ENCODE results near the gene MAST4.

MAST4 gene

GRCh38 chr5:66710557-66711088 lies 114.4 kb downstream of the MAST4 start:
- DNase-seq (ENCODE audit: insufficient read length) (no peak), FAIRE-seq (no peak)
- no peak for TF ChIP-seq TAF1 (IDR thresholded peaks at IDR 0.05; ENCODE audit: borderline replicate concordance, low read depth, low read length)
- no peak for TF ChIP-seq POLR2A (IDR thresholded peaks at IDR 0.05; ENCODE audit: low read depth, low read length)
- no peak for TF ChIP-seq POLR2AphosphoS5 (IDR thresholded peaks at IDR 0.05; ENCODE audit: low read depth, low read length)

- DNase-seq (ENCODE audit: insufficient read length) (no peak), FAIRE-seq (no peak)
- TF ChIP-seq TAF1 (IDR thresholded peaks at IDR 0.05; ENCODE audit: borderline replicate concordance, low read depth, low read length): no peak
- TF ChIP-seq POLR2AphosphoS5 (IDR thresholded peaks at IDR 0.05; ENCODE audit: low read depth, low read length): no peak
- TF ChIP-seq POLR2A (IDR thresholded peaks at IDR 0.05; ENCODE audit: low read depth, low read length): no peak
Observed at GRCh38 chr5:66713998-66714397, 117.8 kb downstream of the MAST4 start.

GRCh38 chr5:66717455-66718373 lies 121.5 kb downstream of the MAST4 start:
- TF ChIP-seq POLR2AphosphoS5 (IDR thresholded peaks at IDR 0.05; ENCODE audit: low read depth, low read length) (no peak), TAF1 (IDR thresholded peaks at IDR 0.05; ENCODE audit: borderline replicate concordance, low read depth, low read length) (no peak), POLR2A (IDR thresholded peaks at IDR 0.05; ENCODE audit: low read depth, low read length) (no peak)
- DNase-seq (ENCODE audit: insufficient read length) (no peak), FAIRE-seq (no peak)

GRCh38 chr5:66718374-66719002 lies 122.3 kb downstream of the MAST4 start:
- DNase-seq (ENCODE audit: insufficient read length) (no peak), FAIRE-seq (no peak)
- no peak for TF ChIP-seq TAF1 (IDR thresholded peaks at IDR 0.05; ENCODE audit: borderline replicate concordance, low read depth, low read length)
- TF ChIP-seq POLR2AphosphoS5 (IDR thresholded peaks at IDR 0.05; ENCODE audit: low read depth, low read length): no peak
- TF ChIP-seq POLR2A (IDR thresholded peaks at IDR 0.05; ENCODE audit: low read depth, low read length): no peak

- FAIRE-seq: no peak
- DNase-seq (ENCODE audit: insufficient read length): no peak
Observed at GRCh38 chr5:66720780-66721179, 124.6 kb downstream of the MAST4 start.

GRCh38 chr5:66722686-66723085 lies 126.5 kb downstream of the MAST4 start:
- FAIRE-seq: no peak

More at GRCh38 chr5:66720780-66721179, 124.6 kb downstream of the MAST4 start:
- no peak for TF ChIP-seq POLR2A (IDR thresholded peaks at IDR 0.05; ENCODE audit: low read depth, low read length)
- no peak for TF ChIP-seq TAF1 (IDR thresholded peaks at IDR 0.05; ENCODE audit: borderline replicate concordance, low read depth, low read length)
- no peak for TF ChIP-seq POLR2AphosphoS5 (IDR thresholded peaks at IDR 0.05; ENCODE audit: low read depth, low read length)

GRCh38 chr5:66724349-66725139 lies 128.4 kb downstream of the MAST4 start:
- TF ChIP-seq TAF1 (IDR thresholded peaks at IDR 0.05; ENCODE audit: borderline replicate concordance, low read depth, low read length) (no peak), POLR2A (IDR thresholded peaks at IDR 0.05; ENCODE audit: low read depth, low read length) (no peak), POLR2AphosphoS5 (IDR thresholded peaks at IDR 0.05; ENCODE audit: low read depth, low read length) (no peak)
- DNase-seq (ENCODE audit: insufficient read length) (no peak), FAIRE-seq (no peak)

More at GRCh38 chr5:66722686-66723085, 126.5 kb downstream of the MAST4 start:
- no peak for DNase-seq (ENCODE audit: insufficient read length)
- no peak for TF ChIP-seq POLR2A (IDR thresholded peaks at IDR 0.05; ENCODE audit: low read depth, low read length)
- no peak for TF ChIP-seq POLR2AphosphoS5 (IDR thresholded peaks at IDR 0.05; ENCODE audit: low read depth, low read length)
- TF ChIP-seq TAF1 (IDR thresholded peaks at IDR 0.05; ENCODE audit: borderline replicate concordance, low read depth, low read length): no peak

GRCh38 chr5:66727630-66728029 lies 131.4 kb downstream of the MAST4 start:
- TF ChIP-seq POLR2AphosphoS5 (IDR thresholded peaks at IDR 0.05; ENCODE audit: low read depth, low read length): no peak
- FAIRE-seq (no peak), DNase-seq (ENCODE audit: insufficient read length) (no peak)

GRCh38 chr5:66728049-66728448 lies 131.9 kb downstream of the MAST4 start:
- DNase-seq (ENCODE audit: insufficient read length) (no peak), FAIRE-seq (no peak)
- TF ChIP-seq POLR2AphosphoS5 (IDR thresholded peaks at IDR 0.05; ENCODE audit: low read depth, low read length) (no peak), POLR2A (IDR thresholded peaks at IDR 0.05; ENCODE audit: low read depth, low read length) (no peak), TAF1 (IDR thresholded peaks at IDR 0.05; ENCODE audit: borderline replicate concordance, low read depth, low read length) (no peak)

- TF ChIP-seq TAF1 (IDR thresholded peaks at IDR 0.05; ENCODE audit: borderline replicate concordance, low read depth, low read length): no peak
- no peak for TF ChIP-seq POLR2AphosphoS5 (IDR thresholded peaks at IDR 0.05; ENCODE audit: low read depth, low read length)
- no peak for TF ChIP-seq POLR2A (IDR thresholded peaks at IDR 0.05; ENCODE audit: low read depth, low read length)
- FAIRE-seq: no peak
- no peak for DNase-seq (ENCODE audit: insufficient read length)
Observed at GRCh38 chr5:66737096-66737495, 140.9 kb downstream of the MAST4 start.

GRCh38 chr5:66738136-66738535 lies 141.9 kb downstream of the MAST4 start:
- TF ChIP-seq TAF1 (IDR thresholded peaks at IDR 0.05; ENCODE audit: borderline replicate concordance, low read depth, low read length) (no peak), POLR2A (IDR thresholded peaks at IDR 0.05; ENCODE audit: low read depth, low read length) (no peak), POLR2AphosphoS5 (IDR thresholded peaks at IDR 0.05; ENCODE audit: low read depth, low read length) (no peak)
- FAIRE-seq (no peak), DNase-seq (ENCODE audit: insufficient read length) (no peak)

Measured in GM12892 (cell line).